C4-2B (cell line): ENCODE measurements around the gene HDAC4.

Source experiments
- H3K27ac ChIP-seq: fragments of 450-650 bp; 2 replicates; pipeline ENCODE4 v1.5.1; 2017
- ZFX ChIP-seq: fragments of 450-650 bp; IDR thresholded peaks from 2 replicates; pipeline ENCODE4 v1.6.1; 2017
- TF ChIP-seq, protein P1 (sequence below): fragments of 450-650 bp; conservative IDR thresholded peaks from 2 replicates; pipeline ENCODE4 v1.5.1; 2017; ENCODE audit warnings: mild to moderate bottlenecking

The HDAC4 gene

DNA sequence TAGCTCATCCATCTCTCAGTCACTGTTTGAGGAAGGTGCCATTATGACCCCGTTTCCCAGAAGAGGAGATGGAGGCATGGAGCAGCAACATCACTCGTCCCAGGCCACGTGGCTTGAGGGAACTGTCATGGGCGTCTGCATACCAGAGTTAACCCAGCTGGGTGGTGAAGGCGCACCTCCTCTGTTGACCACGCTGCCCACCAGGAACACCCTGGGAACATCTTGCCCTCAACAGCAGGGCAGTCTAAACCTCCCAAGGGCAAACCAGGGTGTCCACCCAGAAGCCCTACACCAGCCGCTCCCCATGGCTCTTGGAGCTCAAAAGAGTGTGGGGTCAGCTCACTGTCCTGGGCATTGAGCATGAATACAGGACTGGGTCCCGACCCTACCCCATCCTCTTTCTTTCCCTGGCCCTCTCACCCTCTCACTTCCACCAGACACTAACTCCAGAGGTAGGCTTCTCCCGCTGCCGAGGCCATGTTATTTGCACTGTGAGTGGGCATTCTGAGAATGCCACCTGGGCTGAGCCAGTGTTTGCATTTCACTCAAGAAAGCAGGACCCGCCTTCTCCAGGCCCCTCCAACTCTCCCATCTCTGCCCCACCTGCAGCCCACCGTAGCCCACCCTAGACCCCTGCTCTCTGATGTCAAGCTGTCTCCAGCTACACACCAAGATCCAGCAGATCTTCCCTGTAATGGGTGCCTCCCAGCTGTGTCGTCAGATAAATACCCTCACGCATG, 259.6 kb downstream of the HDAC4 start:
- no peak overlapping the region for H3K27ac ChIP-seq
- no peak for TF ChIP-seq ZFX
- TF ChIP-seq, protein P1, sequence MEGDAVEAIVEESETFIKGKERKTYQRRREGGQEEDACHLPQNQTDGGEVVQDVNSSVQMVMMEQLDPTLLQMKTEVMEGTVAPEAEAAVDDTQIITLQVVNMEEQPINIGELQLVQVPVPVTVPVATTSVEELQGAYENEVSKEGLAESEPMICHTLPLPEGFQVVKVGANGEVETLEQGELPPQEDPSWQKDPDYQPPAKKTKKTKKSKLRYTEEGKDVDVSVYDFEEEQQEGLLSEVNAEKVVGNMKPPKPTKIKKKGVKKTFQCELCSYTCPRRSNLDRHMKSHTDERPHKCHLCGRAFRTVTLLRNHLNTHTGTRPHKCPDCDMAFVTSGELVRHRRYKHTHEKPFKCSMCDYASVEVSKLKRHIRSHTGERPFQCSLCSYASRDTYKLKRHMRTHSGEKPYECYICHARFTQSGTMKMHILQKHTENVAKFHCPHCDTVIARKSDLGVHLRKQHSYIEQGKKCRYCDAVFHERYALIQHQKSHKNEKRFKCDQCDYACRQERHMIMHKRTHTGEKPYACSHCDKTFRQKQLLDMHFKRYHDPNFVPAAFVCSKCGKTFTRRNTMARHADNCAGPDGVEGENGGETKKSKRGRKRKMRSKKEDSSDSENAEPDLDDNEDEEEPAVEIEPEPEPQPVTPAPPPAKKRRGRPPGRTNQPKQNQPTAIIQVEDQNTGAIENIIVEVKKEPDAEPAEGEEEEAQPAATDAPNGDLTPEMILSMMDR: no peak

GRCh38 chr2:239140346-239141020, 260.3 kb downstream of the HDAC4 start:
- no peak overlapping the region for H3K27ac ChIP-seq
- TF ChIP-seq, protein P1: no peak
- no peak for TF ChIP-seq ZFX

DNA sequence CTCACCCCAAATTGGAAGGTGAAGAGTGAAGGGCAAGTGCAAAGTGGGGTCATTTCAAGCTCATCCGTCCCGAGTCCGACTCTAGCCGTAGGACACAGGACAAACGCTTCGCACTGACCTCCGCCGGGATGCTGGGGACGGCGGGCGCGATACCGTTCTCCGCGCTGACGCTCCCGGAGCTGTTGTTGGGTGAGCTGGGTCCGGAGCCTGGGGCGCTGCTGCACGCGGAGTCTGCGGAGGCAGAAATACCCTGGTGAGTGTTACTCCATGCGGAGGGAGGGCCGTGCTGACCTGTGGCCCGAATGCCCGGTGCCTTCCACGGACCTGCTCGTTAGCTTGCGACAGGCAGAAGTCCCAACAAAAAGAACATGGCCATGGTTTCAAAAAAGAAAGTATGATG, 261.3 kb downstream of the HDAC4 start:
- no peak overlapping the region for H3K27ac ChIP-seq
- no peak for TF ChIP-seq ZFX
- TF ChIP-seq, protein P1: no peak

GRCh38 chr2:239139101-239139500, 261.7 kb downstream of the HDAC4 start:
- TF ChIP-seq ZFX: no peak
- TF ChIP-seq, protein P1: no peak
- no peak overlapping the region for H3K27ac ChIP-seq

DNA sequence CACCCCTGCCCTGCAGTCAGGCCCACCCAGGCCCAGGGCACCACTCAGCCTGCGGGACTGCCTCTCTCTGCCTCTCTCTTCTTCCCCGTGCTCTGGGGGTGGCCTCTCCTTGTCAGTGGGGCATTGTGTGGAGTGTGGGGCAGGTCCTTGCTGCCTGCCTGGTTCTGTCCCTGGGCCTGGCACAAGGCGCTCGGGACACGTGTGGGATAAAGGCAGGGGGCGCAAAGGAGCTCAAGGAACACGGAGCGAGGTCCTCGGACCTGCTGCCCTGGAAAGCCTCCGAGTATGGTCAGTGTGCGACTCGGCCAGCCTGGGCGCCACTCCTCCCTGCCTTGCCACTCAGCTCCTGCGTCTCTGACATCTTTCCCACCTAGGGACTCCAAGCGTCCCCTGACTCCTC, 262.2 kb downstream of the HDAC4 start:
- TF ChIP-seq ZFX: no peak
- TF ChIP-seq, protein P1: no peak
- H3K27ac ChIP-seq: no peak overlapping the region

DNA sequence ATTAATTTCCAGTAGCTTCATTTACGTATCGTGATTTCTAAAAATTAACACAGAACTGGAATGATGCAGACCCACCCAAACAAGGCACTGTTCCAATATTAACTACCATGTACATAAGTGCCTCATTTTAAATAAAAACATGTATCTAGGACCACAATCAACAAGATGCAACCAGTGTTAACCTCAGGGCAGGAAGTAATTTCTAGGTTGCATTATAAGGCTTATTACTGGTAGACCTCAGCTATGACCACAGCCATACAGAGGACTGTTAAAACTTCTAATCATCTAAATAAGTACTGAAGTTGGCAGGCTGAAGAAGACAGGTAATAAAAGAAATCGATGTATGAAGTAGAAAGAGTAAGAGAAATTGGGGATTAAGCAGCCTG, 262.9 kb downstream of the HDAC4 start:
- no peak for TF ChIP-seq ZFX
- TF ChIP-seq, protein P1: no peak
- no peak overlapping the region for H3K27ac ChIP-seq

- no peak overlapping the region for H3K27ac ChIP-seq
- TF ChIP-seq, protein P1: no peak
- no peak for TF ChIP-seq ZFX
Observed at GRCh38 chr2:239137165-239137897, 263.5 kb downstream of the HDAC4 start.
